Bronchial epithelial cell (primary cell): ENCODE measurements around the gene KLHDC7A. TPM values are rescaled to one million over a fixed set of nuclear protein-coding genes. Genes with fewer than 3 reads are reported as not detected.

Source experiments
- DNase-seq: peaks from one replicate; pipeline ENCODE4 v3.0.0-alpha.2; 2010; ENCODE audit warnings: low read depth
- FAIRE-seq: peaks from 2 replicates; lab custom pipeline; 2011; peaks lifted over from hg19 to GRCh38; lab: Jason Lieb, UNC
- H3K27me3 ChIP-seq: 2 replicates; pipeline ENCODE4 v1.5.1; 2011; ENCODE audit warnings: low read length; ENCODE audit not compliant: control insufficient read depth, insufficient read depth
- H3K36me3 ChIP-seq: 2 replicates; pipeline ENCODE4 v1.5.1; 2011; ENCODE audit warnings: low read length; ENCODE audit not compliant: control insufficient read depth, insufficient read depth
- H3K4me3 ChIP-seq: 2 replicates; pipeline ENCODE4 v1.5.1; 2011; ENCODE audit warnings: mild to moderate bottlenecking, low read depth, low read length, control low read depth
- CTCF ChIP-seq: IDR thresholded peaks from 2 replicates; pipeline ENCODE4 v1.5.1; 2011; ENCODE audit warnings: mild to moderate bottlenecking, moderate library complexity, low read length, control low read depth, inconsistent platforms; ENCODE audit not compliant: insufficient read depth, severe bottlenecking
- total RNA-seq: library from RNA; depleted of rRNA; stranded (reverse); fragments of >200 nt; gene quantifications from 2 replicates; pipeline ENCODE4 v1.2.1, GENCODE V29; 2014

Gene KLHDC7A
- total RNA-seq, 1 donor from 2014 or later = under 0.01 TPM

DNA sequence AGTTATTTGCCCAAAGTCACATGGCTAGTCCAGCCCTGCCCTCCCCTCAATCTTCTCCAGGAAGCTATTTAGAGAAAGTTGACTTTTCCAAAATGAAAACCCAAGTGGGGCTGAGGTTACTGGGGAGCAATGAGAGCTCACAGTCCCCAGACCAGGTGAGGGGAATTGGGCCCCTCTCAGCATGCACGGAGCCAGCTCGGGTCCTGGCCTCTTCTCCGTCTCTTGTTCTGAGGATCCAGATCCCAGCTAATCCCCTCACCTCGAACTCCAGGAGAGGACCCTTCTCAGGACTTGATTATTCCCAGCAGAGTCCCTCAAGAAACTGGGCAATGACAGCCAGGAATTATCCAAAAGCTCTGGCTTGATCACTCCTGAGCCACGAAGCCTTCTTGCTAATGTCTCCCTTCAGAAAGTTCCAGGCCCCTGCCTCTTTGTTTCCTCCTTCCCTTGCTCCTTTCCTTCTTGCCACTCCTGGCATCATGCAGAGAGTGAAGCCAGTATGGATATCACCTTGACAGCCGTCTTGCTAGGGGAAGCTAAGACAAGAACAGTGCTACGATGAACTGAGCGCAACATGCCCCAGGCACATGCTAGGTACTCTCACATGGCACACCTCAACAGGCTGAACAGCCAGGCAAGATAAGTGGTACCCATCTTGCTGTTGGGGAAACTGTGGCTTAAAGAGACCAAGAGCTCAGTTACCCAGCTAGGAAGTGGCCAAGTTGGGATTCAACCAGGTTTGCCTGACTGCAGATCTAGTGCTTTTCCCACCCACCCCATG, 51.9 kb downstream of the KLHDC7A start:
- DNase-seq = no peak
- peak; percentile 13 for FAIRE-seq
- no peaks in the 10 kb centered on the region for H3K36me3 ChIP-seq
- no peak overlapping the region for H3K4me3 ChIP-seq
- no peaks in the 10 kb centered on the region for H3K27me3 ChIP-seq
- TF ChIP-seq CTCF = no peak

DNA sequence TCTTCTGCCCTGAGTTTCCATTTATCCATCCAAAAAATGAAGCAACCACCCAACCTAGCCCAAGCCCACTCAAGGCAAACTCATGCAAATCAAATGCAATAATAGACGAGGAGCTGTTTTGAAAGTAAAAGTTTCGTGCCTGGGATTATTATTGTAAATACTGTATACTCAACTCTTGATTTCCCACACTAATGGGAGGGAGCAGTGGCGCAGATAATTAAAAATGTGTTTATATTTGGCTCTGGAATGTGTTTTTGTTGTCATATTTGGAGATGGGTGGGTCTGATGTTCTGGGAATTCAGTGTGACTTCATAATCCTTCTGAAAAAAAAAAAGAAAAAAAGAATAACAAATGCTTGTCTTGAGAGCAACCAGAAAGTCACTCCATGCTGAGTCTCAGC, 52.5 kb downstream of the KLHDC7A start:
- DNase-seq = no peak
- no peak for TF ChIP-seq CTCF
- Histone ChIP-seq H3K36me3 (no peaks in the 10 kb centered on the region), H3K4me3 (no peak overlapping the region), H3K27me3 (no peaks in the 10 kb centered on the region)
- FAIRE-seq = no peak

GRCh38 chr1:18534810-18535205, 54.1 kb downstream of the KLHDC7A start:
- no peak for TF ChIP-seq CTCF
- no peaks in the 10 kb centered on the region for H3K27me3 ChIP-seq
- DNase-seq (no peak), FAIRE-seq (no peak)
- H3K36me3 ChIP-seq = no peaks in the 10 kb centered on the region
- H3K4me3 ChIP-seq = no peak overlapping the region

Other genes with a start within 250 kb of the KLHDC7A start
- 0.13 TPM in 1 of 2 replicates, not detected in the other for gene PAX7, start 149.9 kb downstream of the KLHDC7A start, total RNA-seq